ENCODE measurements around the gene CD68.

Gene CD68, protein sequence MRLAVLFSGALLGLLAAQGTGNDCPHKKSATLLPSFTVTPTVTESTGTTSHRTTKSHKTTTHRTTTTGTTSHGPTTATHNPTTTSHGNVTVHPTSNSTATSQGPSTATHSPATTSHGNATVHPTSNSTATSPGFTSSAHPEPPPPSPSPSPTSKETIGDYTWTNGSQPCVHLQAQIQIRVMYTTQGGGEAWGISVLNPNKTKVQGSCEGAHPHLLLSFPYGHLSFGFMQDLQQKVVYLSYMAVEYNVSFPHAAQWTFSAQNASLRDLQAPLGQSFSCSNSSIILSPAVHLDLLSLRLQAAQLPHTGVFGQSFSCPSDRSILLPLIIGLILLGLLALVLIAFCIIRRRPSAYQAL

DNA sequence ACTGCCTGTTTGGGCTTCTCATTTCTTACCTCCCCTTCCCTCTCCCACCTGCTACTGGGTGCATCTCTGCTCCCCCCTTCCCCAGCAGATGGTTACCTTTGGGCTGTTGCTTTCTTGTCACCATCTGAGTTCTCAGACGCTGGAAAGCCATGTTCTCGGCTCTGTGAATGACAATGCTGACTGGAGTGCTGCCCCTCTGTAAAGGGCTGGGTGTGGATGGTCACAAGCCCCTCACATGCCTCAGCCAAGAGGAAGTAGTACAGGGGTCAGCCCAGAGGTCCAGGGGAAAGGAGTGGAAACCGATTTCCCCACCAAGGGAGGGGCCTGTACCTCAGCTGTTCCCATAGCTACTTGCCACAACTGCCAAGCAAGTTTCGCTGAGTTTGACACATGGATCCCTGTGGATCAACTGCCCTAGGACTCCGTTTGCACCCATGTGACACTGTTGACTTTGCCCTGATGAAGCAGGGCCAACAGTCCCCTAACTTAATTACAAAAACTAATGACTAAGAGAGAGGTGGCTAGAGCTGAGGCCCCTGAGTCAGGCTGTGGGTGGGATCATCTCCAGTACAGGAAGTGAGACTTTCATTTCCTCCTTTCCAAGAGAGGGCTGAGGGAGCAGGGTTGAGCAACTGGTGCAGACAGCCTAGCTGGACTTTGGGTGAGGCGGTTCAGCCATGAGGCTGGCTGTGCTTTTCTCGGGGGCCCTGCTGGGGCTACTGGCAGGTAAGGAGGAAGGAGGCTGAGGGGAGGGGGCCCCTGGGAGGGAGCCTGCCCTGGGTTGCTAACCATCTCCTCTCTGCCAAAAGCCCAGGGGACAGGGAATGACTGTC lies at the start of gene CD68:
Gene CD68 (plus strand): TSS at position 638 of the 833 bp plus-strand sequence. CDS start 40 bp downstream, at position 678.
- peak within 1 kb of the TSS; percentile 81 to 100 (median 98) for H3K4me2 ChIP-seq
- H3K27ac ChIP-seq: peak within 1 kb of the TSS; percentile 97 to 100 (median 100)
- peaks cover 54 to 94% (median 92%) of the 10 kb centered on the region in 10 experiments for H3K4me1 ChIP-seq
- H3K4me3 ChIP-seq: peak within 1 kb of the TSS in 8 of 10 experiments; percentile 66 to 100 (median 99); a peak in 17 of 20 replicates
- peak within 1 kb of the TSS; percentile 95 to 100 (median 100) for H3K9ac ChIP-seq
- TF ChIP-seq Cebpa-rat (IDR thresholded peaks at IDR 0.05): peak; percentile 73 to 92 (median 88); a peak in 21 of 22 replicates
- H3K27me3 ChIP-seq: no peaks in the 10 kb centered on the region
- H3K9me3 ChIP-seq (replicated peaks in 1 of 11): no peaks in the 10 kb centered on the region
- H4K20me1 ChIP-seq: peaks cover 50 to 74% (median 50%) of the 10 kb centered on the region in 11 experiments
- H3K36me3 ChIP-seq: peaks cover 46 to 75% (median 66%) of the 10 kb centered on the region in 11 experiments

DNA sequence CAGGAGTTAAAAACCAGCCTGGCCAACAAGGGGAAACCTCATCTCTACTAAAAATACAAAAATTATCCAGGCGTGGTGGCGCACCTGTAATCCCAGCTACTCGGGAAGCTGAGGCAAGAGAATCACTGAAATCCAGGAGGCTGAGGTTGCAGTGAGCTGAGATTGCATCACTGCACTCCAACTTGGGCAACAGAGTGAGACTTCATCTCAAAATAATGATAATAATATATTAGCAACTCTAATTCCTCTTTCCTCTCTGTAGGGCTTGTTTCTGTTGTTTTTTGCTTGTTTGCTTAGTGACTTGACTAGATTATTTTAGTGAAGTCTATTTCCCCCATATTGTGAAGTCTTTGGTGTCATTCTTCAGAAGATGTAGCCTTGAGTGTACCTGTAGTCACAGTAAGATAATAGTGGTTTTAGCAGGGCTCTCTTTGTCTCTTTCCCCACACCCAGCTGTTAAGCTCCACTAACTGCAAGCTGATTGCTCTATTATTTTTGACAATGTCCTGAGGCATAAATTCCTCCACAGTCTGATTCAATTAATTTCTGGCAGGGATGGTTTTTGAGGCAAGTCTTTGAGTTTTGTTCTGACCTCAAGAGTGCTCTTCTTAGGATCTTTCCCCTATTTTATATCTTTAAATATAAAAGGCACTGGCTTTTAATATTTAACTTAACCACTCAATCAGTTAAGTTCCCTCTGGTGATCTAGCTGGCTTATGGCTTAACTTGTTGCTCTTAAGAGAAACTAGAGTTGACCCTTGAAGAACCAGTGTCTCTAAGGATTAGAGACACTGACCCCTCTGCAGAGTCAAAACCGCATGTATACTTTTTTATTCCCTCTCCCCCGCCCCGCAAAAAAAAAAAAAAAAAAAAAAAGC lies 49.2 kb upstream of the CD68 start:
- no peaks in the 10 kb centered on the region for H3K27me3 ChIP-seq

DNA sequence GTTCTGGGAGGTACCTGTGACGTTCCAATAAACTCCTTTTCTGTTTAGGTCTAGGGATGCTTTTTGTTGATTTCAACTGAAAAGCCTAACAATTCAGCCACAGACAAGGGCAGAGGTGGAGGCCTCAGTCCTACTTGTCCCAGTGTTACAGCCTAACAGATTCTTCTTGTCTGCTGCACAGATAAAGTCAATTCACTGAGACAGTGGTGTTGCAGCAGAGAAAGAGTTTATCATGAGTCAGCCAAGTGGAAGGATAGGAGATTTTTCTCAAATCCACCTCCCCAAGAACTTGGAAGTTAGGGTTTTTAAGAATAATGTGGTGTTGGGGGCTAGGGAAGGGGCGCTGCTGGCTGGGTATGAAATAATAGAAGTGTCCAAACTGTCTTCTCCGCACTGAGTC lies 41.4 kb upstream of the CD68 start:
- Histone ChIP-seq H3K9ac (no peak overlapping the region), H3K4me3 (no peak overlapping the region), H3K27me3 (no peaks in the 10 kb centered on the region), H4K20me1 (no peaks in the 10 kb centered on the region), H3K27ac (no peak overlapping the region), H3K4me1 (peaks cover 0 to 23% (median 13%) of the 10 kb centered on the region in 10 experiments; a peak in 16 of 20 replicates), H3K36me3 (peaks cover 0 to 4% (median 0%) of the 10 kb centered on the region in 11 experiments; a peak in 2 of 22 replicates), H3K4me2 (no peak overlapping the region), H3K9me3 (replicated peaks in 1 of 11) (peaks cover 18 to 27% (median 23%) of the 10 kb centered on the region in 11 experiments)
- TF ChIP-seq Cebpa-rat (IDR thresholded peaks at IDR 0.05): no peak

More for the DNA sequence above, 49.2 kb upstream of the CD68 start:
- Histone ChIP-seq H3K9ac (no peak overlapping the region), H3K9me3 (replicated peaks in 1 of 11) (peaks cover 17 to 34% (median 27%) of the 10 kb centered on the region in 11 experiments), H3K4me2 (peak overlapping the region in 6 of 11 experiments; percentile 15 to 46 (median 36); a peak in 8 of 22 replicates), H3K4me3 (no peak overlapping the region), H3K4me1 (peaks cover 0 to 13% (median 8%) of the 10 kb centered on the region in 10 experiments; a peak in 15 of 20 replicates), H4K20me1 (no peaks in the 10 kb centered on the region), H3K36me3 (peaks cover 0 to 8% (median 0%) of the 10 kb centered on the region in 11 experiments; a peak in 2 of 22 replicates), H3K27ac (peak overlapping the region in 1 of 11 experiments; percentile 28; a peak in 2 of 22 replicates)
- peak in 2 of 11 experiments; percentile 10 to 18; a peak in 3 of 22 replicates for TF ChIP-seq Cebpa-rat (IDR thresholded peaks at IDR 0.05)

DNA sequence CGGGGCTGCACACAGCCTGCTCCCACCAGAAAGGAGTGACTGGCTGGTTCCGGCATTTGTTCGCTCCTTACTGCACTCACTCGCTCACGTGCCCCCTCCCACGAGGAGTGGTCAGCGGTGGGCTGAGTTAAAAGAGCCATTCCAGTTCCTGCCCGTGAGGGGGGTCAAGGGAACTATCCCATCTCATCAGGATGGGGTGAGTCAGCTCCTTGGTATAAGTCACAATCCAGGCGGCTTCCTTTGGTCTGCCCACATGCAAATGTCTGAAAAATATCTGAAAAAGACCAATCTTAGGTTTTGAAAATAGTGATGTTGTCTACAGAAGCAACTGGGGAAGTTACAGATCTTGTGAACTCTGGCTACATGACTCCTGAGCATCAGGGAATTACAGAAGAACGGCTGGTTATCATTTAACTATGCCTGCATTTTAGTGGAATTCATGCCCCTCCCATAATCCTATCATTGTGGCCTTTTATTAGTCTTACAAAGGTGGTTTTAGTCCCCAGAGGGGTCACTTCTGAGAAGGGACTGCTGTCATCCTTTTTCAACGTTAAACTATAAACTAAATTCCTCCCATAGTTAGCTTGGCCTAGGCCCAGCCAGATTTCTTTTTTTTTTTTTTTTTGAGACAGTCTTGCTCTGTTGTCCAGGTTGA lies 40.4 kb upstream of the CD68 start:
- TF ChIP-seq Cebpa-rat (IDR thresholded peaks at IDR 0.05): no peak
- Histone ChIP-seq H3K36me3 (peaks cover 0 to 4% (median 0%) of the 10 kb centered on the region in 11 experiments; a peak in 2 of 22 replicates), H3K9me3 (replicated peaks in 1 of 11) (peaks cover 18 to 27% (median 23%) of the 10 kb centered on the region in 11 experiments), H4K20me1 (no peaks in the 10 kb centered on the region), H3K9ac (peak overlapping the region in 1 of 11 experiments; percentile 29; a peak in 2 of 22 replicates), H3K27me3 (no peaks in the 10 kb centered on the region), H3K27ac (peak overlapping the region in 1 of 11 experiments; percentile 23; a peak in 2 of 22 replicates), H3K4me1 (peaks cover 0 to 28% (median 13%) of the 10 kb centered on the region in 10 experiments; a peak in 17 of 20 replicates), H3K4me2 (peak overlapping the region in 6 of 11 experiments; percentile 20 to 62 (median 50); a peak in 11 of 22 replicates), H3K4me3 (no peak overlapping the region)

DNA sequence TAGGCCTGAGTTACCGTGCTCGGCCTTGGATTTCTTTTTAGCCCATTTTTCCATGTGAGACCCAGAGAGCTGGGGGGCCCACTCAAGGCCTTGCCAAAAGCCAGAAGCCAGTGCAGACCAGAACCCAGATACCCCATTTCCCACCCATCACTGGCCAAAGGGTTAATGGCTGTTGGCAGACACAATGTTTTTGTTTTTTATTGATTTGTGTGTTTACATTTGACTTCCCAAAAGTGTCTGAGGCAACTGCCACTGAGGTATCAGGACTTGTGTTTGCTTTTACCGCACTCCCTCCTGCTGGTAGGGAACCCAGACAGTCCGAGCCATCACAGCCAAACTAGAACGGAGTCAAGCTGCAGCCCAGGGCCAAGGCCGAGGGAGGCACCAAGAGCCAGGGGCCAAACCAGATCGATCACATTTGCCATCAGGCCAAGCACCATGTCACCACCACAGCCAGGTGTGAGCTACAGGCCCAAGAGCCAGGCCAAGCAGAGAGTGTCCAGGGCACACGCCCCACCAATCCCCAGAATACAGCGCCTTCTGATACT lies 38.3 kb upstream of the CD68 start:
- no peak for TF ChIP-seq Cebpa-rat (IDR thresholded peaks at IDR 0.05)
- no peaks in the 10 kb centered on the region for H4K20me1 ChIP-seq
- H3K4me3 ChIP-seq: no peak overlapping the region
- no peak overlapping the region for H3K9ac ChIP-seq
- H3K27me3 ChIP-seq: no peaks in the 10 kb centered on the region
- peaks cover 0 to 4% (median 0%) of the 10 kb centered on the region in 11 experiments; a peak in 2 of 22 replicates for H3K36me3 ChIP-seq
- H3K4me1 ChIP-seq: peaks cover 8 to 32% (median 17%) of the 10 kb centered on the region in 10 experiments; a peak in 17 of 20 replicates
- no peak overlapping the region for H3K4me2 ChIP-seq
- peaks cover 18 to 27% (median 23%) of the 10 kb centered on the region in 11 experiments for H3K9me3 ChIP-seq (replicated peaks in 1 of 11)
- H3K27ac ChIP-seq: no peak overlapping the region

DNA sequence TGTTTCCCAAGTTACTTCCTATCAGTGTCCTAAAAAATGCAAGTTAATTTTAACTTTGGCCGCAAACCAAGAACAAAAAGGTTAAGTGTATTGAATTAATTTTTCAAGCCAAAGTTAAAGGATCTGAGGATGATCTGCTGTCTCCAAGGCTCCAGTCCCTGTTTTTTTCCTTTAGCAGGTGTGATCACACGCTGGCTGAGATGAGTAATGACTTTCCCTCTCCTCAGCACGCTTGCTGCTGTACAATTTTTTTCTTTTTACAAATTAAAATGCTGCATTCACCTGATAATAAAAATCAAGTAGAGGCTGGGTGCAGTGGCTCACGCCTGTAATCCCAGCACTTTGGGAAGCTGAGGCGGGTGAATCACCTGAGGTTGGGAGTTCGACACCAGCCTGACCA lies 34.5 kb upstream of the CD68 start:
- no peak overlapping the region for H3K9ac ChIP-seq
- peaks cover 16 to 50% (median 36%) of the 10 kb centered on the region in 10 experiments for H3K4me1 ChIP-seq
- no peak for TF ChIP-seq Cebpa-rat (IDR thresholded peaks at IDR 0.05)
- no peaks in the 10 kb centered on the region for H3K36me3 ChIP-seq
- H4K20me1 ChIP-seq: no peaks in the 10 kb centered on the region
- H3K9me3 ChIP-seq (replicated peaks in 1 of 11): no peaks in the 10 kb centered on the region
- H3K4me3 ChIP-seq: no peak overlapping the region
- H3K27me3 ChIP-seq: no peaks in the 10 kb centered on the region
- H3K4me2 ChIP-seq: no peak overlapping the region
- no peak overlapping the region for H3K27ac ChIP-seq

DNA sequence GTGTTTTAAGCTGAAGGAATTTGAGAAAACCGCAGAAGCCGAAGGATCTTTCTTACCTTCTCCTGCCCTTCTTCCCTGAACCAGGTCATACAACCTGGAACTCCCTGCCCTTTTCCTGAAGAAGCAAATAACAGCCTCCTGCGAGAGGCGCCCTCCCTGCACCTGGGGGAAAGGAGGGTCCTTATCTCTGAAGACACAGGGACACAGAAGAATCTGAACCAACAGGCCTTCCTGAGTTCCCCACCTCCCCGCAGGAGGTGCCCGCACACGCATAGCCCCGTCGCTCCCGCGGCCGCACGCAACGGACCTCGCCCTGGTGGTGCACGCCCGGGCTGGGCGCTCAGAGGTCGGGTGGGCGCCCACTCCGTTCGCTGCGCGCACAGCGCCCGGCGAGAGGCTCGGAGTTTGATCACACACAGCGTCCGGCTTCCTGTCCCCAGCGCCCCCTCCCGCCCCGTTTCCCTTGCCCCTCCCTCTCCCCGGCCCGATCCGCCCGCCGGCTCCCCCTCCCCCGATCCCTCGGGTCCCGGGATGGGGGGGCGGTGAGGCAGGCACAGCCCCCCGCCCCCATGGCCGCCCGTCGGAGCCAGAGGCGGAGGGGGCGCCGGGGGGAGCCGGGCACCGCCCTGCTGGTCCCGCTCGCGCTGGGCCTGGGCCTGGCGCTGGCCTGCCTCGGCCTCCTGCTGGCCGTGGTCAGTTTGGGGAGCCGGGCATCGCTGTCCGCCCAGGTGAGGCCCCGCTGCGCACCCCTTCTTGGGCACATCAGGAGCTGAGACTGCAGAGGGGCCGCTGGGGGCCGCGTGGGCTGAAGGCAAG lies 30.6 kb upstream of the CD68 start, which contains the start of gene TNFSF12:
Gene TNFSF12 (plus strand): TSS at position 474 of the 816 bp plus-strand sequence. CDS start 96 bp downstream, at position 570.
- H3K9me3 ChIP-seq (replicated peaks in 1 of 11): no peaks in the 10 kb centered on the region
- no peaks in the 10 kb centered on the region for H4K20me1 ChIP-seq
- peak within 1 kb of the TSS; percentile 60 to 92 (median 87) for H3K27ac ChIP-seq
- H3K4me2 ChIP-seq: peak within 1 kb of the TSS; percentile 85 to 99 (median 95)
- no peaks in the 10 kb centered on the region for H3K27me3 ChIP-seq
- no peak for TF ChIP-seq Cebpa-rat (IDR thresholded peaks at IDR 0.05)
- peak within 1 kb of the TSS; percentile 50 to 80 (median 68) for H3K4me3 ChIP-seq
- no peaks in the 10 kb centered on the region; a peak in 1 of 22 replicates for H3K36me3 ChIP-seq
- H3K4me1 ChIP-seq: peaks cover 52 to 76% (median 65%) of the 10 kb centered on the region in 10 experiments
- H3K9ac ChIP-seq: peak within 1 kb of the TSS; percentile 68 to 88 (median 77)
